IMR-90 (cell line): Measurements from ENCODE around the gene WASF3. TPM values are rescaled to one million over a fixed set of nuclear protein-coding genes. Genes with fewer than 3 reads are reported as not detected.

Experiments used
- ATAC-seq: fragments of 200-7000 bp; cut with Tn5 transposase; 2 replicates; pipeline ENCODE4 v1.9.1; 2020; ENCODE audit warnings: low read depth, mild to moderate bottlenecking, moderate library complexity
- BruUV-seq: library from RNA; stranded (reverse); fragments of 400-500 nt; replicated peaks from 2 replicates; lab custom pipeline; 2021; lab: Mats Ljungman, UMichigan
- CTCF ChIA-PET: fragments of 300-600 bp; formaldehyde crosslinking; extraction: SDS; loops from one replicate; lab custom pipeline; 2021; ENCODE audit warnings: antibody characterized with exemption; lab: Yijun Ruan, JAX
- POLR2A ChIA-PET: fragments of 300-600 bp; sonication (Branson Sonifier 250); formaldehyde crosslinking; loops from one replicate; lab custom pipeline; 2022; ENCODE audit warnings: antibody characterized with exemption; ENCODE audit not compliant: unreplicated experiment; lab: Charles Lee
- DNase-seq: peaks from one replicate; pipeline ENCODE4 v3.0.0; 2013
- H2AFZ ChIP-seq: replicated peaks from 2 replicates; pipeline ENCODE3; 2013; ENCODE audit warnings: low read length, mild to moderate bottlenecking; ENCODE audit not compliant: poor library complexity
- H2AK5ac ChIP-seq: 2 replicates; pipeline ENCODE4 v1.6.1; 2013; ENCODE audit warnings: low read depth, low read length, inconsistent platforms
- H2AK9ac ChIP-seq: replicated peaks from 2 replicates; pipeline ENCODE3; 2013; ENCODE audit warnings: mild to moderate bottlenecking, low read depth, low read length, moderate library complexity; ENCODE audit not compliant: poor library complexity
- H2BK120ac ChIP-seq: 2 replicates; pipeline ENCODE4 v1.6.1; 2013; ENCODE audit warnings: low read depth, low read length, inconsistent platforms
- H2BK15ac ChIP-seq: 3 replicates; pipeline ENCODE4 v1.6.1; 2013; ENCODE audit warnings: low read depth, low read length, inconsistent platforms
- H2BK20ac ChIP-seq: 2 replicates; pipeline ENCODE4 v1.6.1; 2013; ENCODE audit warnings: low read depth, mild to moderate bottlenecking, inconsistent platforms, low read length, moderate library complexity
- H2BK5ac ChIP-seq: 2 replicates; pipeline ENCODE4 v1.6.1; 2013; ENCODE audit warnings: mild to moderate bottlenecking, low read depth, low read length, inconsistent platforms; ENCODE audit not compliant: poor library complexity, severe bottlenecking
- H3K14ac ChIP-seq: replicated peaks from 2 replicates; pipeline ENCODE4 v1.6.1; 2013; ENCODE audit warnings: low read depth, low read length, inconsistent platforms
- H3K18ac ChIP-seq: 2 replicates; pipeline ENCODE4 v1.6.1; 2013; ENCODE audit warnings: low read depth, low read length, control low read depth
- H3K23ac ChIP-seq: 2 replicates; pipeline ENCODE4 v1.6.1; 2013; ENCODE audit warnings: low read depth, low read length, inconsistent platforms
- H3K27ac ChIP-seq: 2 replicates; pipeline ENCODE4 v1.5.1; 2013; ENCODE audit warnings: mild to moderate bottlenecking, control low read depth, low read length; ENCODE audit not compliant: insufficient read depth
- H3K27me3 ChIP-seq: 2 replicates; pipeline ENCODE4 v1.6.1; 2013; ENCODE audit warnings: low read length; ENCODE audit not compliant: control insufficient read depth, insufficient read depth
- H3K36me3 ChIP-seq: 2 replicates; pipeline ENCODE4 v1.6.1; 2013; ENCODE audit warnings: low read length, mixed read lengths; ENCODE audit not compliant: control insufficient read depth, insufficient read depth
- H3K4ac ChIP-seq: 2 replicates; pipeline ENCODE4 v1.6.1; 2013; ENCODE audit warnings: low read depth, low read length, inconsistent platforms
- H3K4me1 ChIP-seq: 2 replicates; pipeline ENCODE4 v1.6.1; 2013; ENCODE audit warnings: low read length, mixed read lengths; ENCODE audit not compliant: control insufficient read depth, insufficient read depth
- H3K4me2 ChIP-seq: 2 replicates; pipeline ENCODE4 v1.6.1; 2013; ENCODE audit warnings: low read depth, mild to moderate bottlenecking, control low read depth, low read length, moderate library complexity
- H3K4me3 ChIP-seq: 2 replicates; pipeline ENCODE4 v1.5.1; 2013; ENCODE audit warnings: low read depth, mild to moderate bottlenecking, control low read depth, low read length, moderate library complexity; ENCODE audit not compliant: insufficient read depth
- H3K56ac ChIP-seq: 2 replicates; pipeline ENCODE4 v1.6.1; 2013; ENCODE audit warnings: low read length, inconsistent platforms; ENCODE audit not compliant: insufficient read depth; ENCODE audit errors: extremely low read depth
- H3K79me1 ChIP-seq, 2 experiments: 2 replicates each; pipeline ENCODE4 v1.6.1; 2013; ENCODE audit warnings: low read length in 2 of 2, inconsistent platforms in 1 of 2, low read depth in 1 of 2
- H3K9ac ChIP-seq: 2 replicates; pipeline ENCODE4 v1.6.1; 2013; ENCODE audit warnings: low read depth, low read length, control low read depth
- H3K9me1 ChIP-seq: 2 replicates; pipeline ENCODE4 v1.6.1; 2013; ENCODE audit warnings: low read length, inconsistent platforms; ENCODE audit not compliant: insufficient read depth
- H3K9me3 ChIP-seq: 2 replicates; pipeline ENCODE4 v1.6.1; 2013; ENCODE audit warnings: low read length; ENCODE audit not compliant: control insufficient read depth, insufficient read depth
- H4K20me1 ChIP-seq: 2 replicates; pipeline ENCODE4 v1.6.1; 2013; ENCODE audit warnings: low read length, inconsistent platforms; ENCODE audit not compliant: insufficient read depth
- H4K5ac ChIP-seq: 2 replicates; pipeline ENCODE4 v1.6.1; 2013; ENCODE audit warnings: mild to moderate bottlenecking, low read depth, low read length, control low read depth
- H4K8ac ChIP-seq, 2 experiments: 2 replicates each; pipeline ENCODE4 v1.6.1; 2013; ENCODE audit warnings: low read depth in 2 of 2, low read length in 2 of 2, control low read depth in 1 of 2, inconsistent platforms in 1 of 2
- H4K91ac ChIP-seq: 2 replicates; pipeline ENCODE4 v1.6.1; 2013; ENCODE audit warnings: low read depth, low read length, inconsistent platforms; ENCODE audit not compliant: insufficient read depth
- BHLHE40 ChIP-seq: fragments of 150-350 bp; IDR thresholded peaks from 2 replicates; pipeline ENCODE4 v1.6.1; 2016; ENCODE audit warnings: mild to moderate bottlenecking, low read depth, low read length
- CEBPB ChIP-seq: IDR thresholded peaks from 2 replicates; pipeline ENCODE4 v1.6.1; 2012; ENCODE audit warnings: low read depth, low read length, improper control_type of control experiment
- CHD1 ChIP-seq: IDR thresholded peaks from 2 replicates; pipeline ENCODE4 v1.6.1; 2012; ENCODE audit warnings: low read depth, low read length, improper control_type of control experiment
- CTCF ChIP-seq: conservative IDR thresholded peaks from 2 replicates; pipeline ENCODE4 v1.5.1; 2012; ENCODE audit warnings: mild to moderate bottlenecking, low read depth, low read length, improper control_type of control experiment
- FOS ChIP-seq: fragments of 150-350 bp; IDR thresholded peaks from 2 replicates; pipeline ENCODE4 v1.6.1; 2016; ENCODE audit warnings: low read depth, low read length
- MAFK ChIP-seq: IDR thresholded peaks from 2 replicates; pipeline ENCODE4 v1.6.1; 2012; ENCODE audit warnings: low read depth, low read length, improper control_type of control experiment
- MAZ ChIP-seq: IDR thresholded peaks from 2 replicates; pipeline ENCODE4 v1.6.1; 2012; ENCODE audit warnings: low read depth, mild to moderate bottlenecking, low read length, improper control_type of control experiment, moderate library complexity, borderline replicate concordance
- MXI1 ChIP-seq: IDR thresholded peaks from 2 replicates; pipeline ENCODE4 v1.6.1; 2012; ENCODE audit warnings: low read depth, mild to moderate bottlenecking, low read length, moderate library complexity, borderline replicate concordance
- NFE2L2 ChIP-seq: fragments of 150-350 bp; IDR thresholded peaks from 2 replicates; pipeline ENCODE4 v1.6.1; 2016; ENCODE audit warnings: low read depth, mild to moderate bottlenecking, low read length
- POLR2A ChIP-seq: IDR thresholded peaks from 2 replicates; pipeline ENCODE4 v1.6.1; 2012; ENCODE audit warnings: mild to moderate bottlenecking, low read depth, low read length
- RAD21 ChIP-seq: IDR thresholded peaks from 2 replicates; pipeline ENCODE4 v1.6.1; 2012; ENCODE audit warnings: low read length, improper control_type of control experiment
- RCOR1 ChIP-seq: IDR thresholded peaks from 2 replicates; pipeline ENCODE4 v1.6.1; 2012; ENCODE audit warnings: mild to moderate bottlenecking, low read length, improper control_type of control experiment; ENCODE audit not compliant: insufficient replicate concordance
- RFX5 ChIP-seq: IDR thresholded peaks from 2 replicates; pipeline ENCODE4 v1.8.0; 2012; ENCODE audit warnings: low read depth, mild to moderate bottlenecking, low read length, moderate library complexity
- SMC3 ChIP-seq: fragments of 150-350 bp; IDR thresholded peaks from 2 replicates; pipeline ENCODE4 v1.6.1; 2016; ENCODE audit warnings: low read depth, mild to moderate bottlenecking, antibody characterized with exemption, low read length, moderate library complexity
- WGBS, 2 experiments: methylation state at CpG; one replicate each; pipeline versions ENCODE4 v1.1.5 to v1.1.7; 2013; ENCODE audit warnings: missing lambda C conversion rate in 2 of 2; ENCODE audit not compliant: insufficient read length in 1 of 2; ENCODE audit errors: extremely low coverage in 2 of 2; 5-methylcytosine and 5-hydroxymethylcytosine counted together
- dilution Hi-C: fragments of 300-500 bp; cut with HindIII; formaldehyde crosslinking; loops from one replicate; pipeline ENCODE4 v1.14.3; 2018; ENCODE audit warnings: low sequenced_read_pairs; ENCODE audit not compliant: unreplicated experiment
- in situ Hi-C: fragments of 300-500 bp; cut with MboI; formaldehyde crosslinking; loops from 3 replicates; pipeline ENCODE4 v1.14.3; 2019; ENCODE audit warnings: low sequenced_read_pairs, inconsistent platforms, mixed read lengths
- intact Hi-C: fragments of 100-400 bp; cut with micrococcal nuclease; formaldehyde crosslinking; loops from 2 replicates; pipeline ENCODE4 v1.10.0; 2022
- polyA plus RNA-seq, 3 experiments: library from polyadenylated mRNA; depleted of rRNA; stranded (reverse); fragments of >200 nt; gene quantifications; 2 replicates each; pipeline ENCODE4 v1.2.3, GENCODE V29; 2012; ENCODE audit warnings: low replicate concordance in 1 of 3
- total RNA-seq: library from RNA; depleted of rRNA; stranded (reverse); fragments of >200 nt; gene quantifications from 2 replicates; pipeline ENCODE4 v1.2.3, GENCODE V29; 2012
- TF ChIP-seq, protein P1 (sequence below): fragments of 150-350 bp; IDR thresholded peaks from 2 replicates; pipeline ENCODE4 v1.6.1; 2017; ENCODE audit warnings: mild to moderate bottlenecking, antibody characterized with exemption, low read length, low read depth
- TF ChIP-seq, protein P2 (sequence below): fragments of 150-350 bp; IDR thresholded peaks from 2 replicates; pipeline ENCODE4 v1.6.1; 2016; ENCODE audit warnings: low read depth, mild to moderate bottlenecking, low read length, moderate library complexity, borderline replicate concordance

The WASF3 gene
- total and polyA plus RNA-seq, 2 of the 4 experiments (the other 2 are of a cell fraction) = 4.3 to 11.4 TPM

- Histone ChIP-seq H2AFZ (no peak overlapping the region), H3K36me3 (peaks cover 12% of the 10 kb centered on the region), H3K4me2 (no peak overlapping the region), H3K14ac (no peak overlapping the region), H4K20me1 (peaks cover 20% of the 10 kb centered on the region; the same call in 1 of the 2 replicates), H2BK5ac (no peak overlapping the region), H3K56ac (no peak overlapping the region), H3K27ac (no peak overlapping the region), H3K4ac (no peak overlapping the region), H3K23ac (no peak overlapping the region), H3K9me3 (peaks cover 12% of the 10 kb centered on the region), H2BK15ac (no peak overlapping the region), H3K4me3 (no peak overlapping the region), H2BK20ac (no peak overlapping the region), H4K5ac (no peak overlapping the region), H3K9ac (no peak overlapping the region), H2AK5ac (no peak overlapping the region), H3K18ac (no peak overlapping the region), H2BK120ac (no peak overlapping the region), H2AK9ac (no peak overlapping the region), H3K27me3 (no peaks in the 10 kb centered on the region), H3K79me1 (peaks cover 15 to 19% of the 10 kb centered on the region in 2 experiments), H3K4me1 (no peaks in the 10 kb centered on the region), H4K8ac (no peak overlapping the region), H3K9me1 (no peaks in the 10 kb centered on the region; the same call in 1 of the 2 replicates), H4K91ac (no peak overlapping the region)
- intact Hi-C loops (no loop called here), dilution Hi-C loops (no loop called here), in situ Hi-C loops (no loop called here)
- ChIA-PET POLR2A (no interaction called here), CTCF (no interaction called here)
- ATAC-seq = no peak
- no peak for DNase-seq
- WGBS, 2 experiments = no CpG with 5 or more reads among the region's 1 CpG
- BruUV-seq = no TSS peak
- TF ChIP-seq MXI1 (no peak), RFX5 (no peak), RCOR1 (no peak), RAD21 (no peak), CHD1 (no peak), SMC3 (no peak), MAZ (no peak), POLR2A (no peak), FOS (no peak), CEBPB (no peak), CTCF (no peak), NFE2L2 (no peak), MAFK (no peak), BHLHE40 (no peak)
- TF ChIP-seq, protein P1, sequence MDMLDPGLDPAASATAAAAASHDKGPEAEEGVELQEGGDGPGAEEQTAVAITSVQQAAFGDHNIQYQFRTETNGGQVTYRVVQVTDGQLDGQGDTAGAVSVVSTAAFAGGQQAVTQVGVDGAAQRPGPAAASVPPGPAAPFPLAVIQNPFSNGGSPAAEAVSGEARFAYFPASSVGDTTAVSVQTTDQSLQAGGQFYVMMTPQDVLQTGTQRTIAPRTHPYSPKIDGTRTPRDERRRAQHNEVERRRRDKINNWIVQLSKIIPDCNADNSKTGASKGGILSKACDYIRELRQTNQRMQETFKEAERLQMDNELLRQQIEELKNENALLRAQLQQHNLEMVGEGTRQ = no peak
- TF ChIP-seq, protein P2, sequence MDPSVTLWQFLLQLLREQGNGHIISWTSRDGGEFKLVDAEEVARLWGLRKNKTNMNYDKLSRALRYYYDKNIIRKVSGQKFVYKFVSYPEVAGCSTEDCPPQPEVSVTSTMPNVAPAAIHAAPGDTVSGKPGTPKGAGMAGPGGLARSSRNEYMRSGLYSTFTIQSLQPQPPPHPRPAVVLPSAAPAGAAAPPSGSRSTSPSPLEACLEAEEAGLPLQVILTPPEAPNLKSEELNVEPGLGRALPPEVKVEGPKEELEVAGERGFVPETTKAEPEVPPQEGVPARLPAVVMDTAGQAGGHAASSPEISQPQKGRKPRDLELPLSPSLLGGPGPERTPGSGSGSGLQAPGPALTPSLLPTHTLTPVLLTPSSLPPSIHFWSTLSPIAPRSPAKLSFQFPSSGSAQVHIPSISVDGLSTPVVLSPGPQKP = no peak
These were observed 67.1 kb downstream of the WASF3 start for GRCh38 chr13:26624572-26624971.
